NCI-H82 (cell line): ENCODE measurements around the gene TCF15.
"Not testable (repeated sequence)": the region's sequence is repeated elsewhere in the genome, so short reads cannot be mapped to it uniquely, and the experiment has no call there.

Source experiments
- DNase-seq: peaks from one replicate; lab custom pipeline; 2025; lab: John Stamatoyannopoulos, UW

The TCF15 gene

GRCh38 chr20:642013-642397, 31.9 kb upstream of the TCF15 start:
- not testable (repeated sequence) for DNase-seq

GRCh38 chr20:641516-641875, 31.4 kb upstream of the TCF15 start:
- peak; percentile 70 for DNase-seq

GRCh38 chr20:640674-641515, 30.8 kb upstream of the TCF15 start:
- peak; percentile 51 for DNase-seq

- no peak for DNase-seq
These were observed 28.5 kb upstream of the TCF15 start for GRCh38 chr20:638579-638978.

GRCh38 chr20:637559-637958, 27.4 kb upstream of the TCF15 start:
- no peak for DNase-seq

- peak; percentile 23 for DNase-seq
These were observed 25.8 kb upstream of the TCF15 start for GRCh38 chr20:635893-636338.

- peak; percentile 88 for DNase-seq
These were observed 25.2 kb upstream of the TCF15 start for GRCh38 chr20:635028-635892.

- DNase-seq = peak; percentile 95
These were observed 24.2 kb upstream of the TCF15 start for GRCh38 chr20:634148-634925.

- no peak for DNase-seq
These were observed 21.0 kb upstream of the TCF15 start for GRCh38 chr20:631101-631500.

- DNase-seq = no peak
These were observed 16.5 kb upstream of the TCF15 start for GRCh38 chr20:626579-626978.

GRCh38 chr20:625360-625932, 15.3 kb upstream of the TCF15 start:
- no peak for DNase-seq

GRCh38 chr20:623704-624103, 13.6 kb upstream of the TCF15 start:
- DNase-seq = no peak

GRCh38 chr20:623021-623420, 12.9 kb upstream of the TCF15 start:
- DNase-seq = no peak

- DNase-seq = no peak
These were observed 12.1 kb upstream of the TCF15 start for GRCh38 chr20:622161-622560.

- no peak for DNase-seq
These were observed 11.1 kb upstream of the TCF15 start for GRCh38 chr20:621125-621756.

- no peak for DNase-seq
These were observed 10.1 kb upstream of the TCF15 start for GRCh38 chr20:620246-620645.

- DNase-seq = no peak
These were observed 8.9 kb upstream of the TCF15 start for GRCh38 chr20:618980-619379.

- no peak for DNase-seq
These were observed 8.0 kb upstream of the TCF15 start for GRCh38 chr20:617934-618690.

GRCh38 chr20:615514-615913, 5.4 kb upstream of the TCF15 start:
- no peak for DNase-seq

- DNase-seq = no peak
These were observed 1.7 kb upstream of the TCF15 start for GRCh38 chr20:611843-612185.
